HL-60/S4 treated with retinoic acid at 250 ng/mL for 4 days and 3 days (cell line): ENCODE measurements around the gene OR51V1.
"Not testable (repeated sequence)": the region's sequence is repeated elsewhere in the genome, so short reads cannot be mapped to it uniquely, and the experiment has no call there.

ENCODE experiments used
- in situ Hi-C: fragments of 300-500 bp; cut with MboI; formaldehyde crosslinking; loops from 2 replicates; pipeline ENCODE4 v1.7.0; 2022; ENCODE audit warnings: low sequenced_read_pairs

The OR51V1 gene

DNA sequence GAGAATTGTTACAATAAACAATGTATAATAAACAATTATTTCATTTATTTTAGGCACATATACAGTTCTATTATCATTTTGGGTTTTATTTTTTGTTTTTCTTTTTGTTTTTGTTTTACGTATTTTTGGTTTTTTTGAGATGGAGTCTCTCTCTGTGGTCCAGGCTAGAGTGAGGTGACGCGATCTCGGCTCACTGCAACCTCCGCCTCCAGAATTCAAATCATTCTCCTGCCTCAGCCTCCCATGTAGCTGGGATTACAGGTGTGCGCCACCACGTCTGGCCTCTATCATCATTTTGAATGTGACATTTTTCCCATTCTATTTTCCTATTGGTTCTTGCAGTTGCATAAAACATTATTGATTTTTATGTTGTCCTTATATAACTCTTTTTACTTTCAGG, 25.5 kb downstream of the OR51V1 start:
- in situ Hi-C loops: no loop called here

DNA sequence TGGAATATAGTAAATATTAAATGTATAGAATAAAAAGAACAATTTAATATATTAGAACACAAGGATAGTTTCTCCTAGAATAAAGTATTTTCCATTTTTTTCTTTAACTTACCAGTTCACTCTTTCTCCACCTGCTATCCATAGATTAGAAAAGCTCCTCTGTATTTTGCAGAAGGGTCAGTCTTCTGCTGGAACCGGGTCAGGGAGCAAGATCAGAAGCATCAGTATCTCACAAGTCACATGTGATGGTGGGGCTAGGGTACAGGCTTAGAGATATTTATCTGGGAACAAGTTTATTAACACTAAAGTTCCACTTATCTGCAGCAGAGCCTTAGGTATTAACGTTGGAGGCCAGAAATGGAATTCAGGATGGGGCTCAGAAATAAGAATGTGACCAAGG, 28.6 kb downstream of the OR51V1 start:
- in situ Hi-C loops: no loop called here

DNA sequence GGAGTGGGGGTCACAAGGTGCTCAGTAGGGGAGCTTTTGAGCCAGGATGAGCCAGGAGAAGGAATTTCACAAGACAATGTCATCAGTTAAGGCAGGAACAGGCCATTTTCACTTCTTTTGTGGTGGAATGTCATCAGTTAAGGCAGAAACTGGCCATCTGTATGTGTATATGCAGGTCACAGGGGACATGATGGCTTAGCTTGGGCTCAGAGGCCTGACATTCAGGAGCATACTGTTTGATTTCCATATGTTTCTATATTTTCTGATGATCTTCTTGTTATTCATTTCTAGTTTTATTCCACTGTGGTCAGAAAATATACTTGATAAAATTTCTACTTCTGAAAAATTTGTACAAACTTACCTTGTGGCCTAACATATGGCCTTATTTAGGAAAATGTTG, 34.6 kb downstream of the OR51V1 start:
- in situ Hi-C loops: not testable (repeated sequence)

DNA sequence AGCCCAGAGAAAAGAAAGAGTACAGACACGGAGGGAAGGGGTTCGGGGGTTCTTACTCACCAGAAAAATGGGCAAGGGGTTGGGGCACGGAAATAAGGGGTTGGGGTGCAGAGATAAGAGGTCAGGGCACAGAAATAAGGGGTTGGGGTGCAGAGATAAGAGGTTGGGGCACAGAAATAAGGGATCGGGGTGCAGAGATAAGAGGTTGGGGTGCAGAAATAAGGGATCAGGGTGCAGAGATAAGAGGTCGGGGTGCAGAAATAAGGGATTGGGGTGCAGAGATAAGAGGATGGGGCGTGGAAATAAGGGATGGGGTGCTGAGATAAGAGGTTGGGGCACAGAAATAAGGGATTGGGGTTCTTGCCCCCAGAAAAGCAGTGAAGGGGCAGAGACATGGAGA, 35.7 kb downstream of the OR51V1 start:
- in situ Hi-C loops: not testable (repeated sequence)

DNA sequence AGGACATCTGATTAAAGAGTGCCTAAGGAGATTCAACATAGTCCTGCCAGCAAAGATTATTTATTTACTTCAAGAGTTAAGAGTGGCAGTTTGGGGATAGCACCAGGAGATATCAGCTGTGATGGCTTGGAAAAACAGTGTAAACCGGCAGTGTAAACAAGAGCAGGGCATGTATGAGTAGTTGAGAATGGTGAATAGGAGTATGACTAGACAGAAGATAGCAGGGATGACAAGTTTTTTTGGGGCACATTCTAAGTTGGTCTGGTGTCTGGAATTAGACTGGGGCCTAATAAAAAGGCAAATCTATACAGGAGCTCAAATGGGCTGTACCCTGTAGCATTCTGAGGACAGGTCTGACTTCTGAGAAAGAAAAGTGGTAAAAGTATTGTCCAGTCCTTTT, 39.4 kb downstream of the OR51V1 start:
- in situ Hi-C loops: not testable (repeated sequence)

DNA sequence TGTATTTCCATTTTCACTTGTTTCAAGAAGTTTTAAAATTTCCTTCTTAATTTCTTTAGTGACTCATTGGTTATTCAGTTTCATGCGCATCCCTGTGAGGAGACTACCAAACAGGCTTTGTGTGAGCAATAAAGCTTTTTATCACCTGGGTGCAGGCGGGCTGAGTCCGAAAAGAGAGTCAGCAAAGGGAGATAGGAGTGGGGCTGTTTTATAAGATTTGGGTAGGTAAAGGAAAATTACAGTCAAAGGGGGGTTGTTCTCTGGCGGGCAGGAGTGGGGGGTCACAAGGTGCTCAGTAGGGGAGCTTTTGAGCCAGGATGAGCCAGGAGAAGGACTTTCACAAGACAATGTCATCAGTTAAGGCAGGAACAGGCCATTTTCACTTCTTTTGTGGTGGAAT, 40.3 kb downstream of the OR51V1 start:
- in situ Hi-C loops: not testable (repeated sequence)

DNA sequence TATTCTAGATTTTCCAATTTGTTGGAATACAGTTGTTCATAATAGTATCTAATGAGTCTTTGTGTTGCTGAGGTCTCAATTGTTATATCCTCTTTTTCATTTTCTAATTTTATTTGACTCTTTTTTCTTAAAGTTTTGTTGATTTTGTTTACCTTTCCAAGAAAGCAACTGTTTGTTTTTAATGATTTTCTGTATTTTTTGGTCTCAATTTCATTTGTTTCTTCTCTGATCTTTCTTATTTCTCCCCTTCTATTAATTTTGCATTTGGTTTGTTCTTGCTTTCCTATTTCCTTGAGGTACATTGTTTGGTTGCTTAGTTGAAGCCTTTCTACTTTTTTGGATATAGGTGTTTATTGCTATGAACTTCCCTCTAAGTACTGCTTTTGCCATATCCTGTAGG, 40.7 kb downstream of the OR51V1 start:
- in situ Hi-C loops: no loop called here

DNA sequence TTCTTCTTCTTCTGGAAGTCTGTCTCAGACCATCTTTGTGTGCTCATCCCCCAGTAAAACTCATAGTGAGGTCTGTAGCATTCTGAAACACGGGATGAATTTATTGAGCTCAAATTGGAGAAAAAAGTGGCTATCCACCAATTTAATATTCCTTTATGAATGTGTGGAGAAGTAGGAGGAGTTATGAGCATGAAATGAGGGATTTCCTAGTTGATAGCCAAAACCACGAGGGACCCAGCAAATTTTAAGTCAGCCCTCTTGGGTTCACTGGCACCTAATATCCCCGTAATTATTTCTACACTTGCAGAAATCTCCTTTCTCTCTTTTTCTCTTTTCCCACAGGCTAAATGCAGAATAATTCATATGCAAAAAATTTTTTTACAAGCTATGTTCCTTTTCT, 45.8 kb downstream of the OR51V1 start, which contains the start of gene OR52A1:
OR52A1 (minus strand) TSS at position 101 of the 400 bp plus-strand sequence. CDS start 2,388 bp downstream, outside the sequence.
- in situ Hi-C loops: no loop called here

DNA sequence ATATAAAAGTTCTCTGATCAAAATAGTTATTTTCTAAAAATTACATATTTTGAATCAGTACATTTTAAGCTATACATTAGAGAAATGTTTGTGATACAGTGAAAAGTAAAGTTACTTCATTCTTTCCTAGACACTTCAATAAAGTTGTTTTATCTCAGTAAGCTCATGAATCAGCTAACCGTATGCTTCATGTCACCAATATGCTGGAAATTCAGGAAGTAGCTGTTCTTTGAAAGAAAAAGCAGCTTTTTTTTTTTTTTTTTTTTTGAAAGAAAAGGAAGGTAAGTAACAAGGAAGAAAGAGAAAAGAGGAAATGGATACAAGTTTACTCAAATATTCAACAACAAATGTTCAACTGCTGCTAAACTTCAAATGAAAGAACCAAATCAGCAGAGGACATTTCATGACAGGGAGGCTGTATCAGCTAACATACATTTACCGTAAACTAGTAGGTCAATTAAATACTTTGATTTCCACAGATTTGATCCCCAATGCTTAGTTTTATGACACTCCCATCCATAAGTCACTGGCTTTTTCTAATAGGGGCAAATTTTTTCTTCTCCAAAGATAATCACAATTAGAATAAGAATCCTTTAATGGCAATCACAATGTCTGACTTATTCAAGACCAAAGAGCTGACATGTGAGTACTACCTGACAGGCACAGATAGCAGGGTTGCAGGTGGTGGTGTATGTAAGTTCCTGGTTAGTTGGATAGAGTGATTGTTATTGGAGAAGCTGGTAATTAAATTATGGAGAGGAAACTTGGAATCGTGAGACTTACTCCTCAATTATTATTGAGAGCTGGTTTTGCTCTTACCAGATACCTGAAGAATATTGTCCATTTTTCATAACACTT, 46.7 kb downstream of the OR51V1 start:
- in situ Hi-C loops: no loop called here

DNA sequence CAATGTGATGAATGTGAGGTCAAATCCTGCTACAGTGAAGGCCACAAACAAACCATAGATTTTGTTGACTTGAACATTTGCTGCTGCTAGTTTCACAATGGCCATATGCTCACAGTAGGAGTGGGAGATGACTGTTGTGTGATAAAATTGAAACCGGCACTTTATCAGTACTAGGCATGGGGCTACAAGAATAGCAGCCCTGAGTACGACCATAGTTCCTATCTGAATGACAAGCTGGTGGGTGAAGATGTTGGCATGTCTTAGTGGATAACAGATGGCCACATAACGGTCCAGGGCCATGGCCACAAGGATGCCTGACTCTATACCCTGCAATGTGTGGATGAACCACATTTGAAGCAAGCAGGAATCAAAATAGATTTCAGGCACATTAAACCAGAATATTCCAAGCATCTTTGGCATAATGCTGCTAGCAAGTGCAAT, 48.7 kb downstream of the OR51V1 start:
- in situ Hi-C loops: no loop called here
